ENCODE results near the gene EPHA3. TPM values are rescaled to one million over a fixed set of nuclear protein-coding genes. Genes with fewer than 3 reads are reported as not detected.

Gene EPHA3
- total RNA-seq, 1 donor, result not detected

GRCh38 chr3:89223188-89223587 lies 115.8 kb downstream of the EPHA3 start:
- DNase-seq (ENCODE audit: low read depth in 2 of 3, low spot score in 2 of 3), result no peak

- DNase-seq (ENCODE audit: low read depth in 2 of 3, low spot score in 2 of 3), result no peak
Observed at GRCh38 chr3:89227218-89227617, 119.8 kb downstream of the EPHA3 start.

- no peak for DNase-seq (ENCODE audit: low read depth in 2 of 3, low spot score in 2 of 3)
Observed at GRCh38 chr3:89227634-89228033, 120.2 kb downstream of the EPHA3 start.

- DNase-seq (ENCODE audit: low read depth in 2 of 3, low spot score in 2 of 3), result no peak
Observed at GRCh38 chr3:89232155-89232554, 124.7 kb downstream of the EPHA3 start.

- no peak for DNase-seq (ENCODE audit: low read depth in 2 of 3, low spot score in 2 of 3)
Observed at GRCh38 chr3:89234620-89235019, 127.2 kb downstream of the EPHA3 start.

- no peak for DNase-seq (ENCODE audit: low read depth in 2 of 3, low spot score in 2 of 3)
Observed at GRCh38 chr3:89238846-89239245, 131.4 kb downstream of the EPHA3 start.

GRCh38 chr3:89239774-89240173 lies 132.4 kb downstream of the EPHA3 start:
- DNase-seq (ENCODE audit: low read depth in 2 of 3, low spot score in 2 of 3), result no peak

GRCh38 chr3:89245612-89246011 lies 138.2 kb downstream of the EPHA3 start:
- no peak for DNase-seq (ENCODE audit: low read depth in 2 of 3, low spot score in 2 of 3)

- no peak for DNase-seq (ENCODE audit: low read depth in 2 of 3, low spot score in 2 of 3)
Observed at GRCh38 chr3:89246326-89246725, 138.9 kb downstream of the EPHA3 start.

- no peak for DNase-seq (ENCODE audit: low read depth in 2 of 3, low spot score in 2 of 3)
Observed at GRCh38 chr3:89250742-89251141, 143.3 kb downstream of the EPHA3 start.

- no peak for DNase-seq (ENCODE audit: low read depth in 2 of 3, low spot score in 2 of 3)
Observed at GRCh38 chr3:89252016-89252415, 144.6 kb downstream of the EPHA3 start.

GRCh38 chr3:89252860-89253259 lies 145.4 kb downstream of the EPHA3 start:
- peak in 1 of 3 donors; percentile 3 for DNase-seq (ENCODE audit: low read depth in 2 of 3, low spot score in 2 of 3)

GRCh38 chr3:89256395-89256794 lies 149.0 kb downstream of the EPHA3 start:
- DNase-seq (ENCODE audit: low read depth in 2 of 3, low spot score in 2 of 3), result no peak

- no peak for DNase-seq (ENCODE audit: low read depth in 2 of 3, low spot score in 2 of 3)
Observed at GRCh38 chr3:89256882-89257281, 149.5 kb downstream of the EPHA3 start.

GRCh38 chr3:89260721-89261120 lies 153.3 kb downstream of the EPHA3 start:
- no peak for DNase-seq (ENCODE audit: low read depth in 2 of 3, low spot score in 2 of 3)

GRCh38 chr3:89261673-89262072 lies 154.3 kb downstream of the EPHA3 start:
- DNase-seq (ENCODE audit: low read depth in 2 of 3, low spot score in 2 of 3), result no peak

- DNase-seq (ENCODE audit: low read depth in 2 of 3, low spot score in 2 of 3), result no peak
Observed at GRCh38 chr3:89262309-89262929, 155.0 kb downstream of the EPHA3 start.

- no peak for DNase-seq (ENCODE audit: low read depth in 2 of 3, low spot score in 2 of 3)
Observed at GRCh38 chr3:89264037-89264560, 156.7 kb downstream of the EPHA3 start.

GRCh38 chr3:89266074-89266473 lies 158.7 kb downstream of the EPHA3 start:
- no peak for DNase-seq (ENCODE audit: low read depth in 2 of 3, low spot score in 2 of 3)

- no peak for DNase-seq (ENCODE audit: low read depth in 2 of 3, low spot score in 2 of 3)
Observed at GRCh38 chr3:89268059-89268458, 160.6 kb downstream of the EPHA3 start.

- DNase-seq (ENCODE audit: low read depth in 2 of 3, low spot score in 2 of 3), result no peak
Observed at GRCh38 chr3:89270201-89270600, 162.8 kb downstream of the EPHA3 start.

GRCh38 chr3:89275001-89275400 lies 167.6 kb downstream of the EPHA3 start:
- DNase-seq (ENCODE audit: low read depth in 2 of 3, low spot score in 2 of 3), result no peak

- DNase-seq (ENCODE audit: low read depth in 2 of 3, low spot score in 2 of 3), result no peak
Observed at GRCh38 chr3:89276116-89276515, 168.7 kb downstream of the EPHA3 start.

Measured in hematopoietic multipotent progenitor cell (in vitro differentiated cells).